VCaP (cell line): ENCODE measurements around the gene PGM2.

ENCODE experiments used
- H3K27ac ChIP-seq: fragments of 450-650 bp; 2 replicates; pipeline ENCODE4 v1.5.1; 2017
- CTCF ChIP-seq: fragments of 450-650 bp; conservative IDR thresholded peaks from 2 replicates; pipeline ENCODE4 v1.5.1; 2017; ENCODE audit warnings: mild to moderate bottlenecking, moderate library complexity

The PGM2 gene

GRCh38 chr4:37879365-37879764 is 52.9 kb downstream of the PGM2 start:
- H3K27ac ChIP-seq, result no peak overlapping the region
- no peak for TF ChIP-seq CTCF

GRCh38 chr4:37881811-37882210 is 55.3 kb downstream of the PGM2 start:
- no peak overlapping the region for H3K27ac ChIP-seq
- no peak for TF ChIP-seq CTCF

- no peak; the same call in 1 of the 2 replicates for TF ChIP-seq CTCF
- no peak overlapping the region for H3K27ac ChIP-seq
Measured at GRCh38 chr4:37882665-37883296, 56.3 kb downstream of the PGM2 start.

- no peak for TF ChIP-seq CTCF
Measured at GRCh38 chr4:37884855-37885487, 58.5 kb downstream of the PGM2 start.

GRCh38 chr4:37885496-37885895 is 59.0 kb downstream of the PGM2 start:
- TF ChIP-seq CTCF, result no peak
- no peak overlapping the region for H3K27ac ChIP-seq

More at GRCh38 chr4:37884855-37885487, 58.5 kb downstream of the PGM2 start:
- no peak overlapping the region for H3K27ac ChIP-seq

- peak overlapping the region; percentile 82 for H3K27ac ChIP-seq
- TF ChIP-seq CTCF, result peak; percentile 68
Measured at GRCh38 chr4:37889849-37890800, 63.6 kb downstream of the PGM2 start.

GRCh38 chr4:37890801-37891259 is 64.3 kb downstream of the PGM2 start, which contains the start of gene TBC1D1:
TSS of gene TBC1D1 (plus strand) at chr4:37891084. CDS start at chr4:37902096, 11,012 bp downstream.
- no peak for TF ChIP-seq CTCF
- H3K27ac ChIP-seq, result peak within 1 kb of the TSS; percentile 82
